NCI-H2029 (cell line): ENCODE measurements around the gene TMEM108.

Experiments used
- DNase-seq: peaks from one replicate; lab custom pipeline; 2025; lab: John Stamatoyannopoulos, UW

The TMEM108 gene

DNA sequence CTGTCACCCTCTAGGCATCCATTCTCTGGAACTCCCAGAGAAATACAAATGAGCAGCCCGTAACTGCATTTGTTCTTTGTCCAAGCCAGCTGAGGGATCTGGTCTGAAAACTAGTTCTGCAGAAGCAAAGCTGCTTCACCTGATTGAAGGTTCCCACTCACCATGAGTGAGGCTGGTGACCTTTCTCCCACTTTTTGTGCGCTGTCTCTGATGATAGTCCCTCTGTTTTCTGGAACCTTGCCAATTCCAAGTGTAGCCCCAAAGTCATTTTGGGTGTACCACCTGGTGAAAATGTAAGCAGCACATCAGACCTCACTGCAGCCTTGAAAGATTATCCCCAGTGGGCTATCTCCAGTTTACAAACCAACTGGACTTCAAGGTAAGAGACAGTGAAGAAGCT lies 322.3 kb downstream of the TMEM108 start:
- DNase-seq, result no peak

DNA sequence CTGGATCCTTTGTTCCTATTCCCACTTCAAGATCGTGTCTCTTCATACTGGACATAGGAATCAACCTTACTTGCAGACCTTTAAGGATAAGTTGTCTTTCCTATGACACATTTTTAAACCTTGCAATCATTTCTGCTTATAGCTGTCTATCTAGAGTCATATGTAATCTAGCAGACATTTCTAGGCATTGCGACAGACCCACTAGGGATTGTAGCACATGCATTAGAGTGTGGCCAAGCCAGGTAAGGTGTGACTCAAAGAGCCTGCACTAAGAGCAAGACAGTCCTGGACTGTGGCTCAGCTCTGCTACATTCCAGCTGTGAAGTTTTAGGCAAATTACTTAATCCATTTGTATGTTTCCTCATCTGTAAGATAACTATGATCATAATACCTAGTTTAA lies 322.8 kb downstream of the TMEM108 start:
- DNase-seq, result no peak

DNA sequence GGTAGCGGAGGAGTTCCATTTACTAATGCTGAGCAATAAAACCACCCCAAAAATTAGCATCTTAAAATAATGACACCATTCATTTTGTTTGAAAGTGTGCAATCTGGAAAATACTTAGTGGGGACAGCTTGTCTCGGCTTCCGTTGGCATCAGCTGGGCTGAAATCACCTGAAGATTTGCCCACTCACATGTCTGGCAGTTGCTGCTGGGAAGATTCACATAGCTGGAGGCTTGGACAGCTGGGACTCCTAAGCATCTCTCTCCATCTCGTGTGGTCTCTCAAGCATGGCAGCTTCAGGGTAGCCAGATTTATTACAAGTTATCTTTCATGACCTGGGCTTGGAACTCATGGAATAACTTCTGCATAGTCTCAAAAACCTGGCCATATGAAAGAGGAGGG lies 323.2 kb downstream of the TMEM108 start:
- DNase-seq, result no peak

DNA sequence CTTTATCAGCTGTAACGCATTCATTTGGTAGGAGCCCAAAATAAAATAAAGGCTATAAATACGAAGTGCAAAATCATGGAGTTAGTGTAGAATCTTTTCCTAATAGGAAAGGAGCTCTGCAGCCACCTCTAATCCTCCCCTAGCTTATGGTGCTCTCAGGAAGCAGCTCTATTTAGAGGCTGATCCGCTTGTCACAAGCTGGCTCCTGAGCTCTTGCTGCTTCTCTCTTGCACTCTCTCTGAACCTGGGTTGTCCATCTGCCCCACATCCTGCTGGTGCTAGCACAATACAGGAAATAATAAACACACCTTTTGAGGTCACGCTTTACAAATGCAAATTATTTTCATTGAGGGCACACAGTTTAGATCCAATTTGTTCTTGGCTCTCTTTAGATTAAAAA lies 324.3 kb downstream of the TMEM108 start:
- DNase-seq, result no peak

DNA sequence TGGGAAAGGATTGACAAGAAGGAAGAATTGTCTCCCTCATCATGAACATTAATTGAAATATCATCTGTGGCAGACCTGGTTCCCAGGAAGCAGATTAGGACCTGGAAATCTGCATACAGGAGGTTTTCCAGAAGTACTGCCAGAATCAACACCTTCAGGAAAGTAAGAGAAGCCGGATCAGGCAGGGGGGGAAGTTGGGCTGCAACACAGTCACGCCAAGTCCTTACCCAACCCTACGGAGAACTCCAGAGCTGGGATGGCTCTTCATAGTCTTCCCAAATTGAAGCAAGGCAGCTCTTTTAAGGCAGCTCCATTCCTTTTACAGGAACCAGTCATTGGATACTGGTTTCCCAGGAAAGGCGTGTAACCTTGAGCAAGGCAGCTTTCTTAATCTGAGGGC lies 326.5 kb downstream of the TMEM108 start:
- no peak for DNase-seq

DNA sequence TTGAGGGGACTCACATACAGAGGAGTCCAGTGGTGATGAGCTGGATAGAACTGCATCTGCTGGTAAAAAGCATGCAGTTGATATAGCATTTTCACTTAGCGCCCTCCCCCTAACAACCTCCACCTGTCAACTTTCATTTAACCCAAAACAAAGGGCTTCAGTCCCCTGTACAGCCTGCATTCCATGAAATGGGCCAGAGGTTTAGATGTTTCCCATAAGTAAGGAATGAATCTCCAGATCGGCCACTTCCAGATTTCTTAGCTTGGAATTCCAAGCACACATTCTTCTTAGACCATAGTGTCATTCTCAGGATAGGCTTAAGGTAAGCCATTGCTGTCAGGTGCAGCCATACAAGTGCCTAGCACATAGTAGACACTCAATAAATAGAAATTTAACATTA lies 328.7 kb downstream of the TMEM108 start:
- DNase-seq, result no peak

DNA sequence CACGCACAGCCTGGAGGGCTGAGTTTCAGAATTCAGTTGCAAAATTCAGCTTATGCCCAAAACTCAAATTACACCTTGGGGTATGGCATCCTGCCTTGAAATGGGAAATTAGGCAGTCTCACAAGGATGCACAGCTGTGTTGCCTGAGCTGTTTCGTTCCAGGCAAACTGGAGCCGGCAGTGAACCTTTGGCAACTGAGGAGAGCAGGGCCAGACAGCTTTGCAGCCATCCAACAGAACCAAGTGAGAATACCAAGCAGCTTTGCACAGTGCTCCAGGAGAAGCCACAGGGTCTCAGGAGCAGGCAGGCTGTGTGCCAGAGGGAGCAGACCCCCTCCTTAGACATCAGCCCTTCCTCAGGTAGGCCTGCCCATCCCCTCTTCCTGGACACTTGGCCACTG lies 329.2 kb downstream of the TMEM108 start:
- DNase-seq, result no peak

DNA sequence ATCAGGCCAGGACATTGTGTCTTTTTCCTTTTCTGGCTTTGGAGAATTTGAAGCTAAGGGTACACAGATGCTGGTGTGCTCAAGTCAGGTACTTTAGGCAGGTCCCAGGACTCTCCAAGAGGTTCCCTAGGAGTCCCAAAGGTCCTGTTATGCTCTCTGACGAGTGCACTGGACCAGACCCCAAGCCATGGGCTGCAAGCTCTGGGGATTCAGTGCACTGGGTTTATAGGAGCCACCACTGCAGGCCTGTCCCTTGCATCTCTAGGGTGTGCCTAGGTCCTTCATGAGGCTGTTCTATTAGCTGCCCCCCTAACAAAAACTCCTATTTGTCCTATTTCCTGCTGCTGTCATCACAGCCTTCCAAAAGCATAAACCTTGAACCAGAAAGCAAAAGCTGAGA lies 329.8 kb downstream of the TMEM108 start:
- no peak for DNase-seq

DNA sequence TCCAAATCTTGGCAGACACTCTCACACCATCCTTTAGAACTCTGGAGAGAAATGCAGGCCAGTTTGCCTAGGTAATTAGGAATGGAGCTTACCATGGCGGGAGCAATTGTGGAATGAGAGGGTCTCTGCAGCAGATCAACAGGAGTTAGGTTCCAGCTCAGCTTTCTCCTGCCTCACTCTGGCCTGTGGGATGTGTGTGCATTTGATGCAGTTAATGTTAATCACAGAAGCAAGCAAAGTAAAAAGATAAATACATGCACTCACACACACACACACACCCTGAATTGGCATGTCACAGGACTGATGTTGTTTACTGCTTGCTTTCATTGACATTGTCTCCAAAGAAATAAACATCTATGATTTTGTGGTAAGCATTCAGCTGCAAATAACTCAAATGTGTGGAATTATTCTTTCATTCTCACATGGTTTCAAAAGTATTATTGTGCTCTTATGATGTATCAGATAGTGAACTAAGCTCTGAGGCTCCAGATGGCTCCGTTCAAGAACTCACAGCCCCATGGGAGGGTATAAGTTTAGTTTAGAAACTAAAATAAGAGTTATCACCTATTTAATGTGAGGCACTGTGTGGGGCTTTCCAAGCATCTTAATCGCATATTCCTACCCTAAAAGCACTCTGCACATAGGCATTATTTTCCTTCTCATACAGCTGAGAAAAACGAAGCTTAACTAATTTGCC lies 330.3 kb downstream of the TMEM108 start:
- no peak for DNase-seq

DNA sequence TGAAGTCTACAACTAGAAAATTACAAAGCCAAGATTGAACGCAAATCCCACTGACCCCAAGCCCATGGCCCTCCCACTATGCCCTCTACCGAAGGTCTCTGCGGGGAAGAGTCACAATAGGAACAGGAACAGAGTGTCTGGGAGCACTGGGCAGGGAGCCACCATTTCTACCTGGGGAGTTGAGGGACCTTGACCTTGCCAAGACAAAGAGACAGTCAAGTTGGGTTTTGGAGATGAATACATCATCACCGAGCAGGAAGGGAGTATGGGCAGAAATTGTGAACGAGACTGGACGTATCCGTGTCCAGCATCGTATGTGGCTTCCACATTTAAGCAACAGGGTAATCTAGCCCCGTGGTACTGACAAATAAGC lies 330.9 kb downstream of the TMEM108 start:
- no peak for DNase-seq

DNA sequence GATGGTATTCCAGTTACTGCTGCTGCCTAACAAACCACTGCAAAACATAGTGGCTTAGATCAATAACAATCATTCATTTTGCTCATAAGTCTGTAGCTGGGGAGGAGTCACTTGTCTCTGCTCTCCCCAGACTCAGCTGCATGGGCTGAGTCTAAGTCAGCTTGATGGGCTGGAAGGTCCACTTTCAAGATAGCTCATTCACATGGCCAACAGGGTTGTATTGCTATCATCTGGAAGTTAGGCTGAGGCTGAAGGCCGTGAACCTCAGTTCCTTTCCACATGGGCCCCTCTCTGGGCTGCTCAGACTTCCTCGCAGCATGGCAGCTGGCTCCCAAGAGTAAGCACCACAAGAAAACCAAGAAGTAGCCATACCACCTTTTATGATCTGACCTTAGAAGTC lies 333.0 kb downstream of the TMEM108 start:
- no peak for DNase-seq

DNA sequence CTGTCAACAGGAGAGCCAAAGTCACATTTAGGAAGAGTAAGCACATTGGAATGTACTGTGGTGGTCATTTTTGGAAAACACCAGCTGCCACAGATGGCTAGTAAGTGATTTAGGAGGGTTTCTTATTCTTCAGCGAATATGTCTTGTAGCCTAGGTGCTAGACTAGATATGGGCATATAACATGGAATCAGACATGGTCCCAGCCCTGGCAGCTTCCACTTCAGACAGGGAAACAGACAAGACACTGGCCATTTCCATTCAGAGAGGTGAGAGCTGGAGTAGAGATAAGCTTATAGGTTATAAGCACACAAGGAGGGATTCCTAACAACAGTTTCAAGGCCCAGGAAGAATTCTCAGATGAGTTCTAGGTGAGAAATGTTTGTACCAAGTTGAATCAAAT lies 333.5 kb downstream of the TMEM108 start:
- DNase-seq, result no peak

DNA sequence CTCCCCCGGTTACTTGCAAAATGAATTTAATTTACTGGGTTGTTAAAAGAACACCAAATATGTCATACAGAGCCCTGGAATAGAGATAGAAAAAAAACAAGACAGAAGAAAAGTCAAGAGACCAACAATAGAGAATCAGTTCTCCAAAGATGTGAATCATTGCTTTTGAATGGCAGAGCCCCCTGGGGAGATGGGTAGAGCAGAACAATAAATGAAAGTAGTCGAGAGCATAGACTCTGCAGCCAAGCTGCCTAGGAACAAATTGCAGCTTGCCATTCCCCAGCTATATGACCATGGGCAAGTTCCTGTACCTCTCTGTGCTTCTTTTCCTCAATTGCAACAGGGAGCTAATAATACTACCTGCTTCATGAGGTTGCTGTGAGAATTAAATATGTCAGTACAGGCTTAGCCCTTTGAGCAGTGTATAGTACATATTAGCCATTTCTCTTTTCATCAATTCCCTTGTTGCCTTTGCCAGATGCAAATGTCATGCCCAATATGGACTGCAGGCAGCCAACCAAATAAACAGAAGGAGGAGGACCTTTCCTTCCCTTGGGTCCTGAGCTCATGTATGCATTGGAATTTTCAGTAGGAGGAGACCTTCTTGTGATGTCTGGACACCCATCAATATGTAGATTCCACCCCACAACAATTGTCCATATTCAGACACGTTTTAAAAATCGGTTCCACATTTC lies 336.7 kb downstream of the TMEM108 start:
- no peak for DNase-seq

DNA sequence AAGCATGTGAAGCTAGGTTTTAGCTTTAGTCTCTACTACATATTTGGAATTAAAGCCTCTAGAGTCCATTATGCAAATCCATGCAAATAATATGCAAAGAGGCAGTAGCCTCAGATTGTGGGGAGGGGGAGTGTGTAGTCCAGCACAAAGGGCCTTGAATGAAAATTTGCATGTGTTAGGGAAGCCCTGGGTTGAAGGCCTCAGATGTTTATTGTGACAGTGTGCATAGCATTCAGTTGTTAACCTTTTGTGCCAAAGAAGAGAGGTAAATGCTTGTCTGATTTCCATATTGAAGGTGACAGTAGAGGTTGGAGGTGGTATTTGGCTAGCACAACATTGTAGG lies 337.2 kb downstream of the TMEM108 start:
- no peak for DNase-seq

DNA sequence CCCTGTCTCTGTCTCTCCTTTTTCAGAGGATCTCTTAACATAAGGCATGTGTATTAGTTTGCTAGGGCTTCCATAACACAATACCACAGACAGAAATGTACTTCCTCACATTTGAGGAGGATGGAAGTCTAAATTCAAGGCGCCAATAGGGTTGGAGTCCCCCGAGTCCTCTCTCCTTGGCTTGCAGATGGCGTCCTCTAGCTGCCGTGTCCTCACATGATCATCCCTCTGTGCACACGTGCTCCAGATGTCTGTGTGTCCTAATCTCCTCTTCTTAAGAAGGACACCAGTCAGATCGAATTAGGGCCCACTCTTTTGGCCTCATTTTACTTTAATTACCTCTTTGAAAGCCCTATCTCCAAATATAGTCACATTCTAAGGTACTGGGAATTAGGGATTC lies 338.6 kb downstream of the TMEM108 start:
- no peak for DNase-seq

DNA sequence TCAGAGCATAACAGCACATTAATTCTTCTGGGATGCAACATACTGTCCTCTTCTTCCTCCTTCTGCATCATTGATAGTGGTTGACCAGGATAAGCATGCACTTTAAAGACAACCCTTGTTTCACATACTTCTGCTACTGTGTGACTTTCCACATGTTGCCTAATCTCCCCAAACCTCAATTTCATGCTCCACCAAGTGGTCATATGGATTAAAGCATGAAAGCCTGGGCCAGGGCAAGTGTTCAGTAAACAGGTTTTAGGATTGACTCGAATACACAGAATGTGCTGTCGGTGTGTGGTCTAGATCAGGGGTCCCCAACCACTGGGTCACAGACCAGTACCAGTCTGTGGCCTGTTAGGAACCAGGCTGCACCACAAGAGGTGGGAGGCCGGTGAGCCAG lies 339.2 kb downstream of the TMEM108 start:
- DNase-seq, result no peak

DNA sequence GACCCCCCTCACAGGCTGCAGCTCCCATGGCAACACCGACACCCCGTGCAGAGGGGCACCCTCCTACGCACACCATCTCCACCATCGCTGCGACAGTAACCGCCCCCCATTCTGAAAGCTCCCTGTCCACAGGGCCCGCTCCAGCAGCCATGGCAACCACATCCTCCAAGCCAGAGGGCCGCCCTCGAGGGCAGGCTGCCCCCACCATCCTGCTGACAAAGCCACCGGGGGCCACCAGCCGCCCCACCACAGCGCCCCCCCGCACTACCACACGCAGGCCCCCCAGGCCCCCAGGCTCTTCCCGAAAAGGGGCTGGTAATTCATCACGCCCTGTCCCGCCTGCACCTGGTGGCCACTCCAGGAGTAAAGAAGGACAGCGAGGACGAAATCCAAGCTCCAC lies 341.7 kb downstream of the TMEM108 start:
- no peak for DNase-seq

DNA sequence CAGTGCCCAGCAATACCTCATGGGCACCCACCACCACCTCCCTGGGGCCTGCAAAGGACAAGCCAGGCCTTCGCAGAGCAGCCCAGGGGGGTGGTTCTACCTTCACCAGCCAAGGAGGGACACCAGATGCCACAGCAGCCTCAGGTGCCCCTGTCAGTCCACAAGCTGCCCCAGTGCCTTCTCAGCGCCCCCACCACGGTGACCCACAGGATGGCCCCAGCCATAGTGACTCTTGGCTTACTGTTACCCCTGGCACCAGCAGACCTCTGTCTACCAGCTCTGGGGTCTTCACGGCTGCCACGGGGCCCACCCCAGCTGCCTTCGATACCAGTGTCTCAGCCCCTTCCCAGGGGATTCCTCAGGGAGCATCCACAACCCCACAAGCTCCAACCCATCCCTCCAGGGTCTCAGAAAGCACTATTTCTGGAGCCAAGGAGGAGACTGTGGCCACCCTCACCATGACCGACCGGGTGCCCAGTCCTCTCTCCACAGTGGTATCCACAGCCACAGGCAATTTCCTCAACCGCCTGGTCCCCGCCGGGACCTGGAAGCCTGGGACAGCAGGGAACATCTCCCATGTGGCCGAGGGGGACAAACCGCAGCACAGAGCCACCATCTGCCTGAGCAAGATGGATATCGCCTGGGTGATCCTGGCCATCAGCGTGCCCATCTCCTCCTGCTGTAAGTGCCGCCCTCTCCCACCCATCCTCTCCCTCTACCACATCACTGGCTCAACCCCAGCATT lies 342.5 kb downstream of the TMEM108 start:
- DNase-seq, result no peak

DNA sequence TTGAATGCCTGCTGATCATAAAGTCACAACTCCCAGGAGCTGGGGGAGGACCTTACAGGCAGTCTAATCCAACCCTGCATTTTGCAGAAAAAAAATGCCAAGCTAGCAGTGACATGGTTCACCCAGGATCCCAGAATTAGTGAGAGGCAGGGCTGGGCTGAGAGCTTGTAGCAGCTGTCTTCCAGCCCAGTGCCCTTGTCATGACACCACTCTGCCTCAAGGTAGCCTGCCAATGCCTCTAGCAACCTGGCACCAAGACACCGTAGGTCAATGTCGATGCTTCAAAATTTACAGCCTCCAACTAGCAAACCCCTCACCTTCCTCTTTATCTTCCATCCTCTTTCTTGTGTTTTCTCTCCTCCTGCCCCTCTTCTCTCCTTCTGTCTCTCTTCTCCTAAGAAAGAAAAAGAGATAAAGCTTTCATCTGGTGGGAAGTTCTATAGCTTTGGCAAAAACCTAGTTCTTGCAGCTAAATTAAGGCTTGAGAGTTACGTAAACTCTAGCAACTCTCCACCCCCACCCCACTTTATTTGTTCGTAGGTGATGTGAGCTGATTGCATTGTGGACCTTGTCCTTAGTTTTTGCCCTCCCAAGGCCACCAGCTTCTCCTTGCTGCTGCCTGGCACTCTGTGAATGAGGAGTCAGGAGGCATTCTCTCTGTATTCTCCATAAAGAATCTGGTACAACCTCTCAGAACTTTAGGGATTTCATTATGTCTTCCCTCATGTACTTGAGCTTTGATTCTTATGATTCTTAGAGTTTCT lies 343.3 kb downstream of the TMEM108 start:
- DNase-seq, result no peak

DNA sequence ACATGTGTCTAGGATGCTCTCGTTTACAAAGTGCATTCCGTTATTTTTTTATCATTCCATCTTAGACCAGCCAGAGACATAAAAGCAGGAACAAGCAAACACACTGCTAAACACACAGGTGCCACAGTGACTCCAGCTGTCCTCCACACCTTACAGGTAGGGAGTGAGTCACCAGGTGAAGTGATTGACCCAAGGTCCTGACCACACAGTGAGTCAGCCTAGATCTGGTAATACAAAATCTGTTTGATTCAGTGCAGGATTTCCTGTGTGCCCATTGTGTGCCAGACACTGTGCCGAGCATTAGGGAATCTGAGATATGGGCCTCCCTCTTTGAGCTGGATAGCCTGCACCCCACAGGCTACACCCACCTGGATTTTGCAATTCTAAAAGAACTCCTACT lies 345.0 kb downstream of the TMEM108 start:
- peak; percentile 12 for DNase-seq

DNA sequence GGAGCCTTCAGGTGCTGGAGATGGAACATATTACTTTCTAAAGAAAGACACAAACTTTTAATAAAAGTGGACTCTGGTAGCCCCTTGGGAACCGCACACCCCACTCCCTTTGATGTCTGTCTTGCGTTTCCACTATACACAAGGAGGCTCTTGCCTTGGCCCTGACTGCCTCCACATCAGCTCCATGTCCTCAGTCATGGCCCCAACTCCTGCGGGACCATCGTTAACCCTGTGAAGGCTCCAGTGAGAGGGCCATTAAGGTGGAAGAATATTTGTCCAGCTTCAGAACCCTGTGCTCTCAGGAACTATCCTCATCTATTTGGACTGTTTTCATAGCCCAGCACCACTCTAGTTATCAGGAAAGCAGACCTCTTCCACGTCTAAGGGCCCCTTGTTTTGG lies 345.6 kb downstream of the TMEM108 start:
- no peak for DNase-seq

DNA sequence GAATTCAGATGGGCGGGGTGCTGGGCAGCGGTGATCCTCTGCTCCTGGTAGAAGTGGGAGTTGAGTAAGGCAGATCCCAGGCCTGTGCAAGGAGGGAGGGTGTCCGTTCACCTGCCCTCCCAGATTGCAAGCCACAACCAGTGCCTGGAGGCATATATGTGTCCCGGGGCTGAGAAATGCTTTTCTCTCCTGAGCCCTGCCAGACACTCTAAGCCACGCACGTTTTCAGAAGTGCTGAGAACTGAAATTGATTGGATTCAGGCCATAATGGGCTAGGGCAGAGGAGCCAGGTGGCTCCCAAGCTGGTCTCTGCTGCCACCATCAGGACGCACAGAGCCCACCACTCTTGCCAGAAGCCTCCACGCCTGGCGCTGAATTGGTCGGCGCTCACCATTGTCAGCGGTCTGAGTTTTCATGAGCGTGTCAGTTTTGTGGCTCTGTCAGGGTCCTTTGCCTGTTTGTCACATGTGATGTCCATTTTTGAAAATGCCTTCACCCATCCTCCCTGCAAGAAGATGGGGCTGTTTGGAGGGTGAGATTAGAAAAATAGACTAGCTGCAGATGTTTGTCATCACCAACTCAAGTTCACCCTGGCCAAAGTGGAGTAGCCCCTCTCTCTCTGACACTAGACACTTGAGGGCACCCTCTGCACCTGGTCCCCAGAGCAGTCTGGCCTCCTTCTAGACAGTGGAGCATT lies 346.3 kb downstream of the TMEM108 start:
- peak; percentile 74 for DNase-seq
